Smooth muscle cell (in vitro differentiated cells): ENCODE data around the gene NFATC2IP. TPM values are rescaled to one million over a fixed set of nuclear protein-coding genes. Genes with fewer than 3 reads are reported as not detected.

Source experiments
- DNase-seq: peaks from one replicate; lab custom pipeline; 2025; ENCODE audit not compliant: unreplicated experiment; lab: John Stamatoyannopoulos, UW
- H2AFZ ChIP-seq: fragments of 200-600 bp; sonication (generic); 2 replicates; pipeline ENCODE4 v1.6.0; 2016; ENCODE audit warnings: antibody characterized with exemption, low read depth, mild to moderate bottlenecking
- H3F3A ChIP-seq: fragments of 200-600 bp; sonication (generic); 2 replicates; pipeline ENCODE4 v1.6.0; 2017; ENCODE audit warnings: antibody characterized with exemption, low read depth
- H3K27ac ChIP-seq: fragments of 200-600 bp; sonication (generic); 2 replicates; pipeline ENCODE4 v1.5.1; 2016; ENCODE audit warnings: low read depth, mild to moderate bottlenecking
- H3K27me3 ChIP-seq: fragments of 200-600 bp; sonication (generic); 2 replicates; pipeline ENCODE4 v1.6.1; 2016; ENCODE audit warnings: low read depth, mild to moderate bottlenecking
- H3K36me3 ChIP-seq: fragments of 200-600 bp; sonication (generic); 2 replicates; pipeline ENCODE4 v1.5.1; 2016; ENCODE audit warnings: low read depth
- H3K4me1 ChIP-seq: fragments of 200-600 bp; sonication (generic); 2 replicates; pipeline ENCODE4 v1.5.1; 2016; ENCODE audit warnings: low read depth
- H3K4me2 ChIP-seq: fragments of 200-600 bp; sonication (generic); 2 replicates; pipeline ENCODE4 v1.6.0; 2016; ENCODE audit warnings: mild to moderate bottlenecking
- H3K4me3 ChIP-seq: fragments of 200-600 bp; sonication (generic); 2 replicates; pipeline ENCODE4 v1.5.1; 2016; ENCODE audit warnings: mild to moderate bottlenecking
- H3K79me2 ChIP-seq: fragments of 200-600 bp; sonication (generic); 2 replicates; pipeline ENCODE4 v1.6.0; 2016; ENCODE audit warnings: low read depth, mild to moderate bottlenecking
- H3K9ac ChIP-seq: fragments of 200-600 bp; sonication (generic); 2 replicates; pipeline ENCODE4 v1.6.0; 2016; ENCODE audit warnings: low read depth
- H3K9me3 ChIP-seq: fragments of 200-600 bp; sonication (generic); replicated peaks from 2 replicates; pipeline ENCODE4 v1.5.1; 2016; ENCODE audit warnings: low read depth
- H4K20me1 ChIP-seq: fragments of 200-600 bp; sonication (generic); 2 replicates; pipeline ENCODE4 v1.6.0; 2016; ENCODE audit warnings: low read depth
- WGBS: methylation state at CpG from one replicate; pipeline ENCODE4 v1.1.7; 2016; ENCODE audit warnings: low lambda C conversion rate; 5-methylcytosine and 5-hydroxymethylcytosine counted together
- polyA plus RNA-seq: library from polyadenylated mRNA; unstranded; fragments of >200 nt; fragmentation: Nextera tagmentation; extraction: Ambion mirVana; gene quantifications from 2 replicates; pipeline ENCODE4 v1.2.1, GENCODE V29; 2016
- total RNA-seq: library from RNA; depleted of rRNA; stranded (reverse); fragments of >200 nt; gene quantifications from 2 replicates; pipeline ENCODE4 v1.2.3, GENCODE V29; 2014
- TF ChIP-seq, protein P1 (sequence below): fragments of 200-600 bp; sonication (generic); IDR thresholded peaks from 2 replicates; pipeline ENCODE4 v1.5.1; 2017; ENCODE audit warnings: borderline replicate concordance, mild to moderate bottlenecking, antibody characterized with exemption; ENCODE audit not compliant: insufficient read depth, poor library complexity, severe bottlenecking

Gene NFATC2IP
- total and polyA plus RNA-seq, 2 experiments from 2014 or later, result 13.1 to 19.0 TPM

DNA sequence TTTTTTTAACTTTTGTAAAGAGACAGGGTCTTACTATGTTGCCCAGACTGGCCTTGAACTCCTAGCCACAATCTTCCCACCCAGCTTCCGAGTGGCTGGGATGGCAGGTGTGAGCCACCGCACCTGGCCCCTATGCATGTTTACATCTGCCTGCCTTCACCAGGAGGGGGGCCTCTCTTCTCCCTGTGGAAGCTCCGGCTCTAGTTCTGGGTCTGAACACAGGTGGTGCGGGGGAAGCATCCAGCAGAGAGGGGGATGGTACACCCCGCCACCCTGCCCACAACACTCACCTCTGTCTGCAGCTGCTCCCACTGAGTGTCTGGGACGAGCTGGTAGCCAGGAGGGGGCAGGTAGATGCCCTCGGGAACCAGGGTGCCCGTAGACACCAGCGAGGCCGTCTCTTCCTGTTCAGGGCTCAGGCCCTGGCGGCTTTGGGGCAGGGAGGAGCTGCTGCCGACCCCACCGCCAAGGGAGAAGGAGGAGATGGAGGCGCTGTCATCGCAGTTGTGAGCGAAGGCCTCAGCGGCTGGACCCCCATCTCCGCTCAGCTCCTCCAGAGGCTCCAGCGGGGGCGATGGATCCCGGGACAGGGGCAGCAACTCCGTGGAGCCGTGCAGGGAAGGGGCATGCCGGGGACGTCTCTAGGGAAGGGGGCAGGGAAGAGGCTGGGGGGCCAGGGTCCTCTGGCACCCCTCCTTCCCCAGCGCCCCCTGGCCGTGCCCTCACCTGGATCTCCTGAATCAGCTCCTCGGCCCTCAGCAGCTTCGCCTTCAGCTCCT, 36.6 kb upstream of the NFATC2IP start:
- Histone ChIP-seq H3K9me3 (no peaks in the 10 kb centered on the region), H2AFZ (no peak overlapping the region), H3K36me3 (no peaks in the 10 kb centered on the region), H3K9ac (no peak overlapping the region), H3K4me2 (no peak overlapping the region), H3F3A (no peaks in the 10 kb centered on the region), H3K27ac (no peak overlapping the region), H3K4me1 (no peaks in the 10 kb centered on the region), H3K27me3 (no peaks in the 10 kb centered on the region), H3K79me2 (no peaks in the 10 kb centered on the region), H3K4me3 (no peak overlapping the region), H4K20me1 (no peaks in the 10 kb centered on the region)
- no peak for DNase-seq
- TF ChIP-seq, protein P1, sequence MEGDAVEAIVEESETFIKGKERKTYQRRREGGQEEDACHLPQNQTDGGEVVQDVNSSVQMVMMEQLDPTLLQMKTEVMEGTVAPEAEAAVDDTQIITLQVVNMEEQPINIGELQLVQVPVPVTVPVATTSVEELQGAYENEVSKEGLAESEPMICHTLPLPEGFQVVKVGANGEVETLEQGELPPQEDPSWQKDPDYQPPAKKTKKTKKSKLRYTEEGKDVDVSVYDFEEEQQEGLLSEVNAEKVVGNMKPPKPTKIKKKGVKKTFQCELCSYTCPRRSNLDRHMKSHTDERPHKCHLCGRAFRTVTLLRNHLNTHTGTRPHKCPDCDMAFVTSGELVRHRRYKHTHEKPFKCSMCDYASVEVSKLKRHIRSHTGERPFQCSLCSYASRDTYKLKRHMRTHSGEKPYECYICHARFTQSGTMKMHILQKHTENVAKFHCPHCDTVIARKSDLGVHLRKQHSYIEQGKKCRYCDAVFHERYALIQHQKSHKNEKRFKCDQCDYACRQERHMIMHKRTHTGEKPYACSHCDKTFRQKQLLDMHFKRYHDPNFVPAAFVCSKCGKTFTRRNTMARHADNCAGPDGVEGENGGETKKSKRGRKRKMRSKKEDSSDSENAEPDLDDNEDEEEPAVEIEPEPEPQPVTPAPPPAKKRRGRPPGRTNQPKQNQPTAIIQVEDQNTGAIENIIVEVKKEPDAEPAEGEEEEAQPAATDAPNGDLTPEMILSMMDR, result no peak
- 98% methylated on average over 24 of the region's 29 CpGs for WGBS

DNA sequence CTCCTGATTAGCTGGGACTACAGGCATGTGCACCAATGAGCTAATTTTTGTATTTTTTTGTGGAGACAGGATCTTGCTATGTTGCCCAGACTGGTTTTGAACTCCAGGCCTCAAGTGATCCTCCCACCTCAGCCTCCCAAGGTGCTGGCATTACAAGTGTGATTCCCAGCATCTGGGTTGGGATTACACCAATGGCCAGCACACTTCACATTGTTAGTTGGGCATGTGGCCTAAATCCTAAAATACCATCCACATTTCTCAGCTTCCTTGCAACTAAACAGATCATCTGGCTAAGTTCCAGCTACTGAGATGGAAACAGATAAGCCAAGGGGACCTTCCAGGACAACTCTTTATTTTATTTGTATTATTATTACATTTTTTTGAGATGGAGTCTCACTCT, 35.6 kb upstream of the NFATC2IP start:
- Histone ChIP-seq H3K4me3 (no peak overlapping the region), H3K9me3 (no peaks in the 10 kb centered on the region), H3K9ac (no peak overlapping the region), H3K36me3 (no peaks in the 10 kb centered on the region), H3K4me1 (no peaks in the 10 kb centered on the region), H3K27me3 (no peaks in the 10 kb centered on the region), H3K79me2 (no peaks in the 10 kb centered on the region), H4K20me1 (no peaks in the 10 kb centered on the region), H2AFZ (no peak overlapping the region), H3F3A (no peaks in the 10 kb centered on the region), H3K27ac (no peak overlapping the region), H3K4me2 (no peak overlapping the region)
- DNase-seq, result no peak
- TF ChIP-seq, protein P1, result no peak

DNA sequence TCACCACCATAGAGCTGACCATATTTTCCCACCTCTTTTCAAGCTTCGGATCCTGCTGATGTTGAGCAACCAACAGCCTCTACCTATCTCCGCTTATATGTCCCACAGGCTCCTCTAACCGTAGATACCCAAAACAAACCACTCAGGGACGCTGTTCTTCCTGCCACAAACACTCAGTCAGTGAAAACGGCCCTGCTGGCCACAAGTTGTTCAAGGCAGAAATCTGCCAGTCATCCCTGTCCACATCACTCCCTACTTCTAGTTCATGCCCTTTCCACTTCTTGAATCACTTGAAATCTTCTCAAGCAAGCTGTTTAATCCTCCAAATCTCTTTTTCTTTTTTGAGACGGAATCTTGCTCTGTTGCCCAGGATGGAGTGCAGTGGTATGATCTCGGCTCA, 33.6 kb upstream of the NFATC2IP start:
- 97% methylated on average over 7 of the region's 7 CpGs for WGBS
- Histone ChIP-seq H3K27me3 (no peaks in the 10 kb centered on the region), H3F3A (no peaks in the 10 kb centered on the region), H4K20me1 (no peaks in the 10 kb centered on the region), H3K79me2 (no peaks in the 10 kb centered on the region), H3K9me3 (no peaks in the 10 kb centered on the region), H3K36me3 (no peaks in the 10 kb centered on the region), H2AFZ (no peak overlapping the region), H3K4me2 (no peak overlapping the region), H3K27ac (no peak overlapping the region), H3K4me1 (no peaks in the 10 kb centered on the region), H3K9ac (no peak overlapping the region), H3K4me3 (no peak overlapping the region)
- TF ChIP-seq, protein P1, result no peak
- DNase-seq, result no peak

DNA sequence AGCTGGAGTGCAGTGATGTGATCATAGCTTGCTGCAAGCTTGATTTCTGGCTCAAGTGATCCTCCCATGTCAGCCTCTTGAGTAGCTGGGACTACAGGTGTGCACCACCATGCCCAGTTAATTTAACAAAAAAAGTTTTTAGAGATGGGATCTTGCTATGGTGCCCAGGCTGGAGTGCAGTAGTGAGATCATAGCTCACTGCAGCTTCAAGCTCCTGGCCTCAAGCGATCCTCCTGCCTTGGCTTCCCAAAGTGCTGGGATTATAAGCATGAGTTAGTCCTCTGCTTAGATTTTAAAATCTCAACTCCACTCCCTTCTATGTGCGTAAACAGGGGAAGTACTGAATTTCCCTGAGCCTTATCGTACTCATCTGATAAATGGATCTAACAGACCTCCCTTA, 32.0 kb upstream of the NFATC2IP start:
- Histone ChIP-seq H4K20me1 (no peaks in the 10 kb centered on the region), H3K4me1 (no peaks in the 10 kb centered on the region), H2AFZ (no peak overlapping the region), H3K9me3 (no peaks in the 10 kb centered on the region), H3K4me2 (no peak overlapping the region), H3K27ac (no peak overlapping the region), H3K79me2 (no peaks in the 10 kb centered on the region), H3K4me3 (no peak overlapping the region), H3K36me3 (no peaks in the 10 kb centered on the region), H3F3A (no peaks in the 10 kb centered on the region), H3K27me3 (no peaks in the 10 kb centered on the region), H3K9ac (no peak overlapping the region)
- TF ChIP-seq, protein P1, result no peak
- 97% methylated on average over 3 of the region's 3 CpGs for WGBS
- no peak for DNase-seq
